T-helper 22 cell (primary cell): ENCODE data around the gene RPS6KA3.
"Not testable (repeated sequence)": the region's sequence is repeated elsewhere in the genome, so short reads cannot be mapped to it uniquely, and the experiment has no call there.

ENCODE experiments used
- DNase-seq: peaks from one replicate; pipeline ENCODE4 v3.0.0-alpha.2; 2020; ENCODE audit warnings: low read depth

RPS6KA3 gene

DNA sequence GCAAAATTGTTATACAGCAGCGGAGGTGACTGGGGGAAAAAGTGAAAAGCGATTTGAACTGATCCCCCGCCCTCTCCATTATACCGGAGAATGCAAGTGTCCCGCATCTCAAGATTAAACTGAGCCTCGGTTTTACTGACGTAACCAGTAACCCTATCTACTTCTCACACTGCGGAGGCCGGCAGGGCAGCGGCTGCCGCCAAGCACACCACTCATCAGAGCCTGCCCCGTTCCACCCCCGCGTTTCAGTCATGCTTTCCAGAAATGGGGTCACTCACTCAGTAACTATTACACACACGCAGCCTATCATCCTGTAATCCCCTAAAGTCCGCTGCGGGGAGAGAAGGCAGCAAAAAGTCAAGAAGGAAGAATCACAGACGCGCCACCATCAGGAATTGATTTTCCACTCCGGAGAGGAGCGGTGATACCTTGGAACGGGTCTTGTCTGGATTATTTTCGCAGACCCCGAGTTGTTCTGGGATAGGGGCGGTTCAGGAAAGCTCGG is 1.4 kb downstream of the RPS6KA3 start:
- DNase-seq: peak; percentile 46

DNA sequence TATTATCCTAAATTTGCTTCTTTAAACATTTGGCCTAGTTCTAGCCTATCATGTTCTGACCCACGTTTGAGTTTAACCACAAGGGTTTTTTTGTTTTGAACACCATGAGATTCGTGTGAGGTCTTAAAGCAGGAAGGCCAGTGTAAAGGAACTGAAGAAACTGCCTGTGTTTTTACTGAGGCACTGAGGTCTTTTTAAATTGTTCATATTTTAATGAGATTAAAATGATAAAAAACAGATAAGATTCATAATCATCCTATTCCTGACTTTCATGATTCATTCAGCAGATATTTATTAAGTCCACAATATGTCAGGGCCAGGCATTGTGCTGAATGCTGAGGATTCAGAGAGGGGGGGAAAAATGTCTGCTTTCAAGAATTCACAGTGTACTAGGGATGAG is 3.2 kb downstream of the RPS6KA3 start:
- no peak for DNase-seq

DNA sequence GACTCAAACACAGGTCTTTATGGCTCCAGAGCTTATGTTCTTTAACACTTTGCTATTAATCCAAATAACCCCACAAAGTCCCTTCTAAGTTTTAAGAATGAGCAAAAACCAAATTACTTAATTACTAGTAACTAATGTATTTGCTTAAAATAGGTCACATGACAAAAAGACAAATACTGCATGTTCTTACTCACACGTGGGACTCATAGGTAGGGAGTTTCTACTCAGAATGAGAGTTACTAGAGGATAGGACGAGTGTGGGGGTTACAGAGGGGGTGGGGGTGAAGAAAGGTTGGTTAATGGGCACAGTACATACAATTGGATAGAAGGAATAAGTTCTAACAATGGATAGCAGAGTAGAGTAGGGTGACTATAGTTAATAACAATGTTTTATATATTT is 5.8 kb downstream of the RPS6KA3 start:
- DNase-seq: no peak

DNA sequence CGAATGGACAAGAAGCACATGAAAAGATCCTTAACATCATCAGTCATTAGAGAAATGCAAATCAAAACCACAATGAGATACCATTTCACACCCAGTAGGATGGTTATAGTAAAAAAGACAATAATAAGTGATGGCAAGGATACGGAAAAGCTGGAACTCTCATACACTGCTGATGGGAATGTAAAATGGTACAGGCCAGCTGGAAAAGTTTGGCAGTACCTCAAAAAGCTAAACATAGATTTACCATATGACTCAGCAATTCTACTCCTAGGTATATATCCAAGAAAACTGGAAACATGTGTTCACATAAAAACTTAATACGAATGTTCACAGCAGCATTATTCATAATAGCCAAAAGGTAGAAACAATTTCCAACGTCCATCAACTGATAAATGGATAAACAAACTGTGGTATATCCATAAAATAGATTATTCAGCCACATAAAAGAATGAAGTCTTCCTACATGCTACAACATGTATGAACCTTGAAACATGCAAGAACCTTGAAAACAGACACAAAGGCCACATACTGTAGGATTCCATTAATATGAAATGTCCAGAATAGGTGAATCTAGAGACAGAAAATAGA is 11.9 kb downstream of the RPS6KA3 start:
- DNase-seq: no peak

DNA sequence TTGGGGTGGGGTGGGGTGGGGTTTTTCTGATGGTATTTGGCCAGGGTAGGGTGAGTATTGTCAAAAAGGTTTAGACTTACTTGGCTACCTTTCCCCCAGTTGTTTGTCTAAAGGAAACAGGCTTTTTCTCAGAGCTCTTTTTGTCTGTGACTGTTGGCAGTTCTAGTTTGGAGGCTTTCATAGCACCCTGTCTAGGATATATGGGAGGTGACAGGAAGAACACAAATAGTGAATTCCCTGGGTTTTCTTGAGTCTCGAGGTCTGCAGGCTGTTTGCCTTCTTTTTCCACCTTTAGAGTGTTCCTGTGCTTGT is 13.5 kb downstream of the RPS6KA3 start:
- no peak for DNase-seq

DNA sequence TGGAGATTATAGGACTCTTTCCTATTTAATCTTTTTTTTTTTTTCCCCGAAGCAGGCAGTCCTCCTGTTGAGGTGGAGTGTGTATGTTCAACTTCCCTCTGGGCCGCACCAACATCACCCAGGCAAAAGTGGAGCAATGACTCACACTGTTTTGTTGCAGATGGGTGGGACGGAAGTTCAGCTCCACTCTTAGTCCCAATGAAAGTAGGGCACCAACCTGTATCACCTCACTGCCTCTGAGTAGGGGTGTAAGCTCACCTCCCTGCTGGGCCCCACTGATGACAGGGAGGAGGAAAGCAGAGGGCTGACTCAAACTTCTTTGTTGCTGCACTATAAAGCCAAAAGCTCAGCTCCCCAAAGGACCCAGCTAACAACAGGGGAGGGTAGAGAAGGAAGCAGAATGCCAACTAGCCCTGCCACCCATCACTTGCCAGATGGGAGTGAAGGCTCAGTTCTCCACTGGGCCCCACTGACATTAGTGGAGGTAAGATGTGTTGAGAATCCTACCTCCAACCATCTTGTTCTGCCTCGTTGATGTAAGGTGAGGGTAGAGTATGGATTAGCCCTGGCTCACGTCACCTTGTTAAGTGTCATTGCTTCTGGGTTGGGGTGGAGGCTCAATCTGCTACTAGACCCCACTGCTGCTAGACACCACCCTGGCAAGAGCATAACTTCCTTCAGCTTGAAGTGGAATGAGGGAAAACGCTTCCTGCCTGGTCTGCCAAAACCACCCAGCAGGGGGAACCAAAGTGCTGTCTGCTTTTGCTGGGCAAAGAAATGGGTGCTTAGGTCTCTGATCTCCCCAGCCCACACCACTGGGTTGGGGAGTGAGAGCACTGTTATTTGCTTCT is 14.1 kb downstream of the RPS6KA3 start:
- DNase-seq: peak; percentile 56

DNA sequence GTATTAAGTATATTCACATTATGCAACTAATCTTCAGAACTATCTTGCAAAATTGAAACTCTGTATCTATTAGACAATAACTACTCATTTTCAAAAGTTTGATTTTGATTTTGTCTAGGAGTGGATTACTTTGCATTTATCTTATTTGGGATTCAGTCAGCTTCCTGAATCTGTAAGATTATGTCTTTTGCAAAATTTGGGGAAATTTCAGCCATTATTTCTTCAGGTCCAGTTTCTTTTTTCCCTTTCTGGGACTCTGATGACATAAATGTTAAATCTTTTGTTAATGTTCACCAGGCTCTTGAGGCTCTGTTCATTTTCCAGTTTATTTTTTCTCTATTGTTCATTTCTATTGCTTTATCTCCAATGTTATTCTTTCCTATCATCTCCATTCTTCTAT is 15.0 kb downstream of the RPS6KA3 start:
- no peak for DNase-seq

DNA sequence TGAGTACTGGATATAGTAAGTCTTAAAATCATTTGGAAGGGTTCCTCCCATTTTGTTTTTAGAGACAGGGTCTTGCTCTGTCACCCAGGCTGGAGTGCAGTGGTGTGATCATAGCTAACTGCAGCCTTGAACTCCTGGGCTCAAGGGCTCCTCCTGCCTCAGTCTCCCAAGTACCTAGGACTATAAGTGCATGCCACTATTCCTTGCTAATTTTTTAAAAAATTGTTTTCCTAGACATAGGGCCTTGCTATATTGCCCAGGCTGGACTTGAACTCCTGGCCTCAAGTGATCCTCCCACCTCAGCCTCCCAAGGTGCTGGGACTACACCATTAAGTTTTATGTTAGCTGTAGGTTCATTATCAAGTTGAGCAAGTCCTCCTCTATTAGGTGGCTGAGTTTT is 16.6 kb downstream of the RPS6KA3 start:
- not testable (repeated sequence) for DNase-seq

DNA sequence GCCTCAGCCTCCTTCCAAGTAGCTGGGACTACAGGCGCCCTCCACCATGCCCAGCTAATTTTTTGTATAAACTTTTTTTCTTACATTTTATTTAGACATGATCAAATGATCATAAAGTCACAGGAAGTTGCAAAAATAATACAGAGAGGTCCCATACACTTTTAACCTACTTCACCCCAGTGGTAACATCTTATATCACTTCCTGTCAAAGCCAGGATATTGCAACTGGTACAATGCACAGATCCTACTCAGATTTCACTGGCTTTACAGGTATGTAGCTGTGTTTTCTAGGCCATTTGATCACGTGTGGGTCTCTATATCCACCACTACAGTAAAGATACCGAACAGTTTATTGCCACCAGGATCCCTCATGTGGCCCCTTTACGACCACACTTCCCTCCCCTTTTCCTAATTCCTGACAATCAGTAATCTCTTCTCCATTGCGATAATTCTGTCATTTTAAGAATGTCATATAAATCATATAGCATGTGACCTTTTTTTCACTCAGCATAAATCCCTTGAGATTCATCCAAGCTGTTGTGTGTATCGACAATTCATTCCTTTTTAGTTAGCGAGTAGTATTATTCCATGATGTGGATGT is 18.0 kb downstream of the RPS6KA3 start:
- DNase-seq: no peak

DNA sequence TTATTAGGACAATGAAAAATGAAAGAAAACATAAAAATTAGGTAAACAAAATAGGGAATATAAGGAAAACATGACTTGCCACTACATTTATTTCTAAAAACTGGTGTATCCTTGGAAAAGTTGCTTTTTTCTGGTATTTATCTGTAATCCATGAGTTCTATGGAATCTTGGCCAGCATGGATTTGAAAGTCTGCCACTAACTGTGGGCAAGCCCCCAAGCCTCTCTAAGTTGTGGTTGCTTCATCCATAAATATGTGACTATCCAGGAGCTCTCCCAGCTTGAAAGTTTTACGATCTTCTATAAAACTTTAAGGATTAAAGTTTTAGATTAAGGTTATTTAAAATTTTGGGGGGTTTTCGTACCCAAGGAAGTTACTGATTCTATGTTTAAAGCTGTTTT is 21.8 kb downstream of the RPS6KA3 start:
- DNase-seq: no peak

DNA sequence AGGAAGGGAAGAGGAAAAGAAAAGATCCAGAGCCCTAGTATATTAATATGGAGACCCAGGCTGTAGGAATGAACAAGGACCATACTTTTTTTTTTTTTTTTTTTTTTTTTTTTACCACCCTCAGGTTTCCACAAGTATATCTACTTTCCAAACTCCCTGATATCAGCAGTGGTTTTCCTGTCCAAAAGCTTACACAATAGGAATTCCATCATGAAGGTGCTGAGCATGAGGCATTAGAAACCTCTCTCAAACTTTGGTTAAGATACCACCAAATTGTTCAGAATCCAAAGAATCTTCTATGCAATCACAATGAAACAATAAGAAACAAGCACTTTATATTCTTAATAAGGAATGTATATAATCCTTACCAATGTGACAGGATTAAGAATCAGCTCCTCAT is 26.5 kb downstream of the RPS6KA3 start:
- no peak for DNase-seq

DNA sequence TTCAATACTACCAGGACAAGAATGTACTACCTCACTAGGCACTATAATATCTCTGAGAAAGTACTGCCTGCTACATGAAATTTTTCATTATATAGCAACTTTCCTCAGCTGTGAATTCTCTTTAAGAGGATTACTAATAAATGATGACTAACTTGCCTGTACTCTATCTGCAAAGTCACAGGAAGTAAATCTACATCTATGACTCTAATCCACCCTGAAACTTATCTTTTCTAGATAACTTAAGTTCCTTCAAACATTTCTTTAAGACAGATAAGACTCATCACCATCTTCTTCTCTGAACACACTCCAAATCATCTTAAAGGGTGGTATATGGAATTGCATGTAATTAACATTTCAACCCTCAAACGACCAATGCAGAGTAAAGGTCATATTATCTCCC is 28.8 kb downstream of the RPS6KA3 start:
- DNase-seq: no peak

DNA sequence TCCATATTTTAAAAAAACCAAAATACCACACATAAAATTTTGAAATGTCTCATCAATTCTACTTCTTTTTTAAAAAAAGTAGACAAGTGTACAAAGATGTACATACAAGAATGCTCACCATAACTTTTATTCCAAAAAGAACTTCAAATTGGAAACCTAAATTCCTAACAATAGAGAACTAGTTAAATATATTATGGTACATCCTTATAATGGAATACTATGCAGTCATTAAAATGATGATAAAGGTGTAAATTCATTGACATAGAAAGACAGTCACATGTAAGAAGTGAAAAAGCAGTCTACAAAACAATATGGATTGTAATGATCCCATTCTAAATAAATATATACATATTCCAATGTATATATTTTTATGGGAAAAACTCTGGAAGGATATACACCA is 31.0 kb downstream of the RPS6KA3 start:
- no peak for DNase-seq

DNA sequence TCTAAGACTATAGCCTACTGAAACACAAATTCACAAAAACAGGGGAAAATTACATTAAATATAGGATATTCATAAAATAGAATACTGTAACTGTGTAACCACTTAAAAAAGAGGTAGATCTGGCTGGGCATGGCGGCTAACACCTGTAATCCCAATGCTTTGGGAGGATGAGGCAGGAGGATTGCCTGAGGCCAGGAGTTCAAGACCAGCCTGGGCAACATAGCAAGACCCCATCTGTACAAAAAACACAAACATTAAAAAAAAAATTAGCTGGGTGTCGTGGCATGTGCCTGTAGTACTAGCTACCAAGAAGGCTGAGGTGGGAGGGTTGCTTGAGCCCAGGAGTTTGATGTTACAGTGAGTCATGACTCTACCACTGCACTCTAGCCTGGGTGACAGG is 33.4 kb downstream of the RPS6KA3 start:
- DNase-seq: no peak

DNA sequence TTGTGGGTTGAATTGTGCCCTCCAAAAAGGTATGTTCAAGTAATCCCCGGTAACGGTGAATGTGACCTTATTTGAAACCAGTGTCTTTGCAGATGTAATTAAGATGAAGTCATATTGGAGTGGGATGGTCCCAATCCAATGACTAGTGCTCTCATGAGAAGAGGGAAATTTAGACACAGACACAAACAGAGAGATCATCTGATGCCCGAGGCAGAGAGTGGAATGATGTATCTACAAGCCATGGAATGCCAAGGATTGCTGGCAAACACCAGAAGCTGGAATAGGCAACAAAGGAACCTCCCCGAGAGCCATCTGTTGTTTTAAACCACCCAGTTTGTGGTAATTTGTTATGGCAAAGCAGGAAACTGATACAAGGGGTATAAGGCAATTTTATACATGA is 35.1 kb downstream of the RPS6KA3 start:
- no peak for DNase-seq

DNA sequence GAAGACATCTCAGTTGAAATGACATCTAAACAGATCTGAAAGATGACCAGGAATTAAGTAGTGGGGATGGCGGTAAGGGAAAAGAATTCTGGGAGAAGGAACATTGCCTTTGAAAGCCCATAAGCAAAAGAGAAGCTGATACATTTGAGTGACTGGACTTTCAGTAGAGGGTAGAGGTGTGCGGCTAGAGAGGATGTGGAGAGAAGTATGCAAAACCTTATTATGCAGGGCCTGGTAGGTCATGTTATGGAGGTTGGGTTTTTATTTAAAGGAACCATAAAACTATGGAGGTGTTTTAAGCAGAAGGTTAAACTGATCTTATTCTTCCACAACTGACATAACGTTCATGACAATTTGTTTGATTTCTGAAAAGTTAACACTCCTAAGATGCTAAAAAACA is 36.3 kb downstream of the RPS6KA3 start:
- no peak for DNase-seq

DNA sequence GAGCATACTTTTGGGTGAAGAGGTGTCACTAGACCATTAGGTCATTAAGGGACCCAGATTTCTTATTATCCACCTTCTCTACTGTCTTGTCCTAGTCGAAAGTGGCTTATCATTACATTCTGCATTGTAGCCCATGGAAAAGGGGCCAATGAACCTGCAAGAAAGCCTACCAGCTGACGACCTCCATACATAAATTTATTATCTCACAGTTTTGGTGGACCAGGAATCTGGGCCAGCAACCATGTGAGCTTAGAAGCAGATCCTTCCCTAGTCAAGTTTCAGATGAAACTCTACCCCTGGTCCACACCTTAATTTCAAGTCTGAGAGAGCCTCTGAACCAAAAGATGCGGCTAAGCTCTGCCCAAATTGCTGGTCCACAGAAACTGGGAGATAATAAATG is 37.6 kb downstream of the RPS6KA3 start:
- no peak for DNase-seq

DNA sequence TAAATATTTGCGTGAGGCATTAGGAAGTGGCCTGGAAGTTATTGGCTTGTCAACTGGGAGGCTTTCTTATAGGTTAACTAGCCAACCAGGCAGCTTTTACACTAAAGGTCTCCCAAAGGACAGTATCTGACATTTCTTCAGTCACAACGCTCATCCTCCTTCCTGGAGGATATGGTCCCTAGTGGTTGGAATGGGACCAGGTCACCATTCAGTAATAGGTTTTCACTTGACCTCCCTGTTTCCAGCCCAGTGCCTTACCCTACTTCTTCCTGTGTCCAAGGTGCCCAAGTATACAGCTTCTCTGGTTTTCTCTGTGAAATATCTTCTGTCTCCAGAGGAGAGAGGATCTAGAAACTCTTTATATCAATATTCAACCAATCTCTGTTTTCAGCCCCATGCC is 38.5 kb downstream of the RPS6KA3 start:
- DNase-seq: no peak

DNA sequence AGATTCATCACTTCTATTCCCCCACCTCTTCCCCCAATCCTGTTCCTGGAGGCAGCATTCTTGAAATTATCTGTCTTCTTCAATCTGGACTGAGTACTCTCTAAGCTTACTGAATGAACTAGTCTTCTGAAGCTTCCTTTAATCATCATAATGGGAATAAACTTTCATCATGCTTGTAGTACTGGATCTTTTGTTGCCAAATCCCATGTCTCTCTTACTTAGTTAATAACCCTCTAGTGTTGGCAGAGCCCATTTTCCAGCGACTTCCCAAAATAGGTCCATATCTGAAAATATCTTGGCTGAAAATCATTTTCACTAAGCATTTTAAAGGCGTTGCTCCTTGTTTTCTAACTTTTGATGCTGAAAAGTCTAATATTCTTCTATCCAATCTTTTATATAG is 39.6 kb downstream of the RPS6KA3 start:
- no peak for DNase-seq

DNA sequence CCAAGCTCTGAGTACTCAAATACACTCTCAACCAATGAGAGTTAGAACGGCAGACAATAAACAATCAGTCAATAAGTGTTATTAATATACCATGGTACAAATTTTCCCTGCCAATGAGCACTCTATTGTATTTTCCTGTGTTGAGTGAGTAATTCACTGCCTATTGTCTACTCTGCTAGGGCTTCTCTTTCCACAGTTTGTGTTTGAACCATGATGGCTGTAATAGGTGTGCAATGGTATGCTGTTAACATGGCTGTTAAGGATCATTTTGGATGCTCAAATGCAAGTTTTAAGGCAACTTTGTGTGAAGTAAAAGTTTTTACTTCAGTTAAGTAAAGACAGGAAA is 41.2 kb downstream of the RPS6KA3 start:
- no peak for DNase-seq

DNA sequence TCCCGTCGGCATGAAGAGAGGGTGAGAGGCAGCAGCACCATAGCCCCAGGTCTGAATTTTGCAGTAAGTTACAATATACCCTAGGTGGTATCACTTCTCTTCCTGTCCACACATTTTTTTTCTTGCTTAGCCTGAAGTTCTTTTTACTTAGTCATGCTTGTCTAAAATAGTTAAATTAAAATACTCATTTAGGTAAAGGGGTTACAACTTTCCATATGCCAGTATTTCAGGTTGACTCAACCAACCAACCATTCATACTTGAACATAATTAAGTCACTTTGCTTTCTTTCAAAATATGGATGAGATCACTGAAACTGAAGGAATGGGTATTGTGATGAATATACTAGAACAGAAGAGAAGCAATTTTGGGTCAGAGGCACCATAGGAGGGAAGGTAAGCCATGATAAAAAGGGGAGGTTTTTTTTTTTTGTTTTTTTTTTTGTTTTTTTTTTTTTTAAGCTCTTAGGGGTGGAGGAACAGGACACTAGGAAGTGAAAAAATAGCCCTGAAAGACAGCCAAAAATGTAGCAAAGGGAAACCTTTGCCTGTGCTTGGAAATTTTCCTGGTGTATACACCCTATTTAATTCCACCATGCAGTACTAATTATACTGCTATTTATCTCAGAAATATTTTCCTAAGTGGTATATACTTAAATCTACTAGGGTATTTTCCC is 41.8 kb downstream of the RPS6KA3 start:
- DNase-seq: no peak

DNA sequence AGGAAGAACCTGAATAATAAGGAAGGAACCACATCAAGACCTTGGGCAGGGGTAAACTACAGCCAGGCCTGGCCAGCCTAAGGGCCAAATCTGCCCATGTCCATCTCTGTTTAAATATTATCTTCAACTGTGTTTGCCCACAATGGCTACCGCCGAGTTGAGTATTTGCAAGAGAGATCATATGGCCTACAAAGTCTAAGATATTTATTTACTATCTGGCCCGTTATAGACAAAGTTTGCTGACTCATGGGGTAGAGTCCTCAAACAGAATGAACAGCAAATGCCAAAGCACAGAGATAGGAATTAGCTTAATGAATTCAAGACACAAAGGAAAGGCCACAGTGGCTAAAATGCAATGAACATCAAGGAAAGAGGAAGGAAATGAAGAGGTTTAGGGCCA is 44.8 kb downstream of the RPS6KA3 start:
- DNase-seq: no peak

DNA sequence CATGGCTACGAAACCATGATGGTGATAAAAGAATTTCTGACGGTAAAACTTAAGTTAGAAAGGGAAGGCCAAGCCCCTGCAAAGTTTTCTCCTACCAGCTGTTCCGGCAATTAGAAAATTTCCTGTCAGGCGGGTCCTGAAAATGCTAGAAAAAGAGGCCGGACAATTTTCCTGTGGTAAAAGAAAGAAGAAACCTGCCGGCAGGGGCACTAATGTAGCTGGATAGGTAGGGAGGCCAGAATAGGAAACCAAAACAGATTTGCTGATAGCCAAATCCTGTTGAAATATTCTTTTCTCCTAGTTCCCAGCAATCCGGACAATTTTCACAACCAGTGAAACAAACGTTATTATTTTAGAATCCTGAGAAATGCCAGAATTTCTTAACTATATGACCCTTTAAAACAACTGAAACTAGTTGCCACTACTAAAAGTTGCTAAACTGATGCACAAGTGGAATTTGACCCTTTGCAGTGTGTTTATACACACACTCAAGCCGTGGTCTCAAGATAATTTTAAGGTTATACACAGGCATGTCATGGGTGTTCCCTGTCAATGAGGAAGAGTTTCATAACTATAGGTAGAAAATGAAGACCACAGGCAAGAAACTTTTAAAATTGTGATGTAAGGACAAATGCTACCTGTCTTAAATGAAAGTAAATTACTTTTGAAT is 47.7 kb downstream of the RPS6KA3 start:
- DNase-seq: no peak
